GM21367 (cell line): ENCODE results near the gene YPEL3.

Experiments used
- ATAC-seq: cut with Tn5 transposase; IDR thresholded peaks from one replicate; pipeline ENCODE4 v1.9.1; 2021; ENCODE audit not compliant: unreplicated experiment

YPEL3 gene

DNA sequence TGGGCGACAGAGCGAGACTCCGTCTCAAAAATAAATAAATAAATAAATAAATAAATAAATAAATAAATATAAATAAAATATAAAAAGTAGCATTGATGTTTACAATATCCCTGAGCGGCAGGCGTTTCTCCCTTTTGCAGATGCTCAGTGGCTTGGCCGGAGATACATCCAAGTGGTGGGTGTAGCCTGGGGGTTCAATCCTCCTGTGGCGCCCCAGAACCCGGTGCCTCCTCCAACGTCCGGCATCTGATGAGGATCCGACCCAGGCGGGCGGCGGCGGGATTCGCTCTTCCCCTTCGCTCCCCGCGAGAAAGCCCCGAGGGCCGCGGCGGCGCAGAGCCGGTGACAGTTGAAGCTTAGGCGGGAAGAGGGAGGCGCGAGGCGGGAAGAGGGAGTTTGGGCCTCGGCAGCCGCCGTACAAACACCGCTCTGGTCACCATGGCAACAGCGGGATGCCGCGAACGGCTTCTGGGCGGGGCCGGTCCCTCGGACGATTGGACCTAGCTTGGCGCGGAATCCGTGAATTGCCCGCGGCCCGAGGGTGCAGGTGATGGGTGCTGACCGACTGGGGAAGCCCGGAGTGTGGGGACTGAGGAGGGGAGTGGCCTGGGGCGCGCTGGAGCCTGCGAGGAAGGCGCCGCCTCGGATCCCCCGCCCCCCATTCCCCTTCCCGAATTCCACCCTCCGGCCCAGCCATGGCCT, 43.2 kb downstream of the YPEL3 start:
- no peak for ATAC-seq

DNA sequence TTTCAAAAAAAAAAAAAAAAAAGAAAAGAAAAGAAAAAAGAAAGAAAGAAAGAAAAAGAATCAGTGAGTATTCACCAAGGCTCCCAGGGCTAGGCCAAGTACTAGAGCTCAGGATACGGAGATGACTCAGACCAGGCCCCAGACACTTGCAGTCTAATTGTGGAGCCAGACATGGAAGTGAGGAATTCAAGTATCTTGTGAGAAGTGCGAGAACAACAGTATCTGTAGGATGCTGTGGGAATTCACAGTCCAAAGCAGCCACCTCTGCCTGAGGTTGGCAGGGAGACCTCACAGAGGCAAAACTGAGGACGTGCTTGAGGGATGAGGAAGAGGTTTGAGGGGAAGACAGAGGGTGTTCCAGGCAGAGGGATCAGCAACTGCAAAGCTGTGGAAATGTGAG, 44.5 kb downstream of the YPEL3 start:
- ATAC-seq = no peak

DNA sequence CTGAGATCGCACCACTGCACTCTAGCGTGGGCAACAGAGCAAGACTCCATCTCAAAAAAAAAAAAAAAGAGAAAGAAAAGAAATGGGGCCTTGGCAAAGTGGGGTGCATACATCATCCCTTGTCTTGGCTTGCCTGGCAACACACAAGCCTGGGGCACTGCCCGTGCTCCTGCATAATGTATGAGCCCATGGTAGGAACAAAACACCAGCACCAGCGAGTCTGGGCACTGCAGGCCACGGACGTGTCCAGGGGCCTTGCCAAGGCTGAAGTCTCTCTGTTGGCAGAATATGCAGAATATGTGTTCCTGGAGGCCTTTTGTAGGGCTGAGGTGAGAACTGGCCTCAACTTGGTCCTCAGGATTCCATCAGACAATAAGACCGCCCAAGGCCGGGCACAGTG, 46.1 kb downstream of the YPEL3 start:
- ATAC-seq = no peak

DNA sequence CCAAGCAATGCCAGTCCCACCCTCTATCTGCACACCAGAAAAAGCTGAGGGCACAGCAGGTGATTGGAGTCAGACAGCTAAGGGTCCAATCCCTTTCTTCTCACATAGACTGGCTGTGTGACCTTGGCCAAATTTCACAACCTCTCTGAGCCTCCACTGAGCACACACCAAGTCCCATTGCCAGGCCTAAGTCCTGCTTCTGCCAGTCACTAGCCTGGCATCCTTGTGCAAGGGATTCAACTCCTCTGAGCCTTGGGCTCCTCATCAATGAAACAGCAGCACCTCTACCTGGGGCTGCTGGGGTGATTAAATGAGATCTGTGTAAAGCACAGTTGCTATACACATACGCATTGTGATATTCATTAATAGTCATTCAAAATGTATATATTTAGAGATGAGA, 49.4 kb downstream of the YPEL3 start:
- ATAC-seq = no peak

DNA sequence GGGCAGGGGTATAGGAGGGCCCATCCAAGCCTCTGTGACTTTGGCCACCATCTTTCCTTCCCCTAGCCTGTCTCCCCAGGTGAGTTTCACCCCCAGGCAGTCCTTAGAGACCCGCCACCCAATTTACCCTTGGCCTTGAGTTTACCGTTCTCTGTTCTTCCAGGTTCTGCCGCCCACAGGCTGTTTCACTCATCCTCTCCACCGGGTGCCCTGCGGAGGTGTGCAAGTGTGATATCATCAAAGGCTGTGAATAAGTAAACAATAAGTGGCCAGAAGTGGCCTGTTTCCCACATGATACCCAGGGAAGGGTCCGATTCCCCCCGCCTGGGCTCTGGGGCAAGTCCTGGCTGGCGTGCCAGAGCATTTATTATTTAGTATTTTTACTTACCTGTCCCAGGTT, 49.8 kb downstream of the YPEL3 start:
- no peak for ATAC-seq
